NOMO-1 (cell line): ENCODE data around the gene KAZN.

Source experiments
- DNase-seq, 2 experiments: peaks; one replicate each; lab custom pipeline; 2025; ENCODE audit not compliant: unreplicated experiment in 2 of 2; lab: John Stamatoyannopoulos, UW

KAZN gene

DNA sequence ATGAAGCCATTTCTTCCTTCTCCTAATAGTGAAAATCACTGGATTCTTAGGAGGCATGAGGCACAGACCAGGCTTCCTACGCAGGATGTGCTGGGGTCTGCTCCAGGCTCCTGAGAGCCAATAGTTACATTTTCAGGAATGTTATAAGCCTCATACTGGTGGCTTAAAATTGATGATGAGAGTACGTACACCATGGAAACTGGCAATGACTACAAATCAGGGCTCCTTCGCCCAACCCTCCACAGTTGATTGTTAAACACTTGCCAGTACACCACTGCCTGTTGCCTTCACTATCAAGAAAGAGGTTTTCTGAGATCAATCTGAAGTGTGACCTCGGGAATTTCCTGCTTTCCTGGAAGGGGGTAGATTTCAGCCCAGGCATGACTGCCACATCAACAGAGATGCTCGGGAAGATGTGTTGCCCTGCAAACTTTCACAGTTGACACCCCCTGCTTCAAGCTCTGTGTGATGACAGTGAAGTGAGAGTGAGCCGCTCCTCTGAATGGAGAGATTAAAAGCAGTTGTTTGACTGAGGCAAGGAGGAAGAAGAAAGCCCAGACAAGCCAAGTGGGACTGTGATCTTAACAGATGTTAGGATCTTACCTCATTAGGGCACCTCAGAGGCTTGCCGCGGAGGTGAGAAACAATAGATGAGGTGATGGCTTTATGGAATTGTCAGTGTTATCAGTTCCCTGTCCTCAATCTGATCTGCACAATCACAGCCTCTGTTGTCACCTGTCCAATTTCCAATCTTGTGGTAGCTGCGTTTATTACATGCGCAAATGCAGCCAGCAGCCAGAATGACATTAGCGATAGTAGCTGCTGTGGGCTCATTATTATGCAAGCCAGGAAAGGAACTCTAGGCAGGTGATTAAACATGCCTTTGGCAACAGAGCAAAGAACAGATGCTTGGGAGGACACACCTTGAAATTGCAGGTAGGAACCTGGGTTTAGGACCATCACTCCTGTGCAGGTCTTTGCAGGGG is 277.3 kb downstream of the KAZN start:
- no peak for DNase-seq

DNA sequence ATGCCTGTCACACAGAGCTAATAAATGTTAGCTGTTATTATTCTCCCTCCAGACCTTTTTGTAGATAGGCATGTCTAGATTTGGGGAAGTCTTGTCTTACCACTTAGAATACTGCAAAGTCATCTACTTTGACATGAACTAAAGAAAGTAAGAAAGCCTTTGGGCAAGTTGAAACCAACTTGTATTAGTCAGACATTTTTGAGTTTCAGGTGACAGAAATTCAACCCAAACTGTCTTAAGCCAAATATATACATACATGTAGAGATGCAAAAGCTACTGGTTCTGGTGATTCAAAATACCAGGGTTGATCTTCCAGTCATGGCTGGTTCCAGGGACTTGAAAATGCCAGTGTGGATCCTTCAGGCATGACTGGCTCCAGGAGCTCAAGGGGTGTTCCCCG is 278.3 kb downstream of the KAZN start:
- no peak for DNase-seq

DNA sequence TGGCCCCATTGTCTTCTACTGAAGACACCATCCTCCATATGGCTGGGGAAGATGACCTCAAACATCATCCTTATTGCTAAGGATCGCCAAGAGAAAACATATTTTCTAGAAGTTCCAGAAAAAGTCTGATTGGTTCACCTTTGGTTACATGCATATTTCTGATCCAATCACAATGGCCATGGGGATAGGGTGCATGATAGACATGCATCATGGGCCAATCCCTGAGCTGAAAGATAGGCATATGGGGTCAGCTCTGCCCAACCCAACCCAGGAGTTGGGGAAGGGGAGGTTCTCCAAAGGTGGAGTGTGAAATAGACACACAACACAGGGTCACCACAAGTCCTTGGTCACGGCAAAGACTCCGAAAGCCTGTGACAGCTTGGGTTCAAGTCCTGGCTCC is 278.7 kb downstream of the KAZN start:
- DNase-seq: no peak

DNA sequence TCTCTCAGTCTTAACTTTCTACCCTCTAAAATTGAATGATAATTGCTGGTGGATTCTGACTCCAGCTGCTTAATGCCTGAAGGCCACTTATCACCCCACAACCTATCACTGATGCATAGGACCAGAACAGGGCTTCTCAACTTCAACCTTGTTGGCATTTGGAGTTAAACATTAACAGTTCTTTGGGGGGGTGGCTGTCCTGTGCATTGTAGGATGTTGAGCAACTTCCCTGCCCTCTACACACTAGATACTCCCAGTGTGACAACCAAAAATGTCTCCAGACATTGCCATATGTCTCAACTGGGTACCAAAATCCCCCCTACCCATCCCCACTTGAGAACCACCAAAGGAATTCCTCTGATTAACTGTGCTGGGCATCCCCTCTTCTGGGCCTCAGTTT is 279.6 kb downstream of the KAZN start:
- DNase-seq: no peak

DNA sequence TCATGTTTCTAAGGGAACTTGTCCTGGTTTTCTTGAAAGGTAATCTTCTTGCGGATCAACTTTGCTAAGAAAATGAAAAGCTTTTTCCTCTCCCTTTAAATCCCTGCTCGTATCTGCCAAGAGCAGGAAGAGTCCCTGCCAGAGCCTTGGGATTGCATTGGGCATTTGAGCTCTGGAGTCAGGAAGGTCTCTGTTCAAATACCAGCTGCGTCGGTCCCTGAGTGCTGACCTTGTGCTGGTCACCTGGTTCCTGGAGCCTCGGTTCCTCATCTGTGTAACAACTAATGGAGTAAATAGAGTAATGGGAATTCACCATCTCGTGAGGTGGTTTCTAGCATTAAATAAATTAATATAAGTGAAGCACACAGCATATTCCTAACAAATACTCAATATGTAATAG is 280.5 kb downstream of the KAZN start:
- DNase-seq: no peak

DNA sequence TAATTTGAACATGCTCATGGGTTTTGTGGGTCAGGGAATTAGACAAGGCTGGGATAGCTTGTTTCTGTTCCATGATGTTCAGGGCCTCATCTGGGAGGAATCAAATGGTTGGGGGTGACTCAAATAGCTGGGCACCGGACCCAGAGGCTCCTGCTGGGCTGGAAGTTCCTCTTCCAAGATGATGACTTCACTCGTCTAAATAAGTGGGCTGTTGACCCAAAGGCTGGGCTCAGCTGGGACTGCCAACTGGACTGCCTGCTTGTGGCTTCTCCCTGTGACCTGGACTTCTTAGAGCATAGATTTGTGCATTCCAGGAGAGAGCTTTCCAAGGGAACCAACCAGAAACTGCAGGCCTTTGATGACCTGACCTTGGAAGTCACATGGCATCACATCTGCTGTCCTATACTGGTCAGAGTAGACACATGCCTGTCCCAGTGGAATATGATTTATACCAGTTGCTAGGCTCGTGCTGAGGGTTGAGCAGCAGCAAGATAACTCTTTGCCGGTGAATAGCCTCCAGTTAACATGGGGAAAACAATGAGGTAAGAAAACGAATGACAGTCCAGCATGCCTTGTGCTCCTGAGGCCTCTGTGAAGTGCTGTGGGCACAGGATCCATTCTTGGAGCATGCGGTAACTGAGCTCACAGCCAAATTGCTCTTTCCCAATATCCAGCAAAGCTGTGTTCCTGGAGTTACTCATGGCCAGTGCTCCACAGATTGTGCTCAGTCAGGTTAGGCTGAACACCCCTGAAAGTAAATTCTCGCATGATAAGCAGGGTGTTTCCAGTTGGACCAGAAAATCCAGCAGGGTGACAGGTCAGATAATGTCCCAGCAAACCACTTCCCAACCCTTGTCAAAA is 282.2 kb downstream of the KAZN start:
- DNase-seq: no peak

DNA sequence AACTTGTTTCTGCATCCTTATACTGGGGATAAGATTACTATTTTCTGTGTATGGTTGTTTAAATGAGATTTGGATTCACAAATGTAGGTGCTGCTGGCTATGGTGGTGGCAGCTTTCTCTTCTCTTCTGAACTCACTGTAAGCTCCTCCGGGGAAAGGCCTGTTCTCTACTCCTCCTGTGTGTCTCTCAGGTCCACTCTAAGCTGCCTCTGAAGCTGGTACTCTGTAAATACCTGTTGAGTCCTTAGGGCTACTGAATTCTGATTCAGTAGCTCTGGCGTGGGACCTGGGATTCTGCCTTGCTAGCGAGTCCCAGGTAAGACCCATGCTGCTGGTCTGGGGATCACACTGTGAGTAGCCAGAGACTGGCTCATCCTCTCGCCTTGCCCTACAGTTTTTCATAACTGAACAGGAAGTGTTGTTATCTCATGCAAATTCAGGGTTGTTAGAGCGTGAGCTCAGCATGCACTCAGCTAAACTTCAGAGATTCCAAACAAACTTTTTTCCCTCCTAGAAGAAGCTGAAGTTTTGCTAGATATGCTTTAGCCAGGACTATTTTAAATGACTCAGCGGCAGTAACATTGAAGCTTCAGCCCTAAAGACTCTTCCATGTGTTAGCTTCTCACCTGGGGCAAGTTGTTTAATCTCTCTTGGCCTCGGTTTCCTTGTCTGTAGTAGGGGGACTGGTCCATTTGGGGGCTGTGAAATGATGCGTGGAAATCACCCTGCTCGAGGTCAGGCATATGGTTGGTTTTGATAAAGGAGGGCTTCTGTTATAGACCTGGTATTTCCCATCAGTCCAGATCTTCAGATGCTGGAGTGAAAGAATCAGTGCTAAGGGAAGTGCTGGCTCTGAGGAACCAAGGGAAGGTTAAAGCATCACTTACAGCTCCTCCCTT is 283.5 kb downstream of the KAZN start:
- no peak for DNase-seq

DNA sequence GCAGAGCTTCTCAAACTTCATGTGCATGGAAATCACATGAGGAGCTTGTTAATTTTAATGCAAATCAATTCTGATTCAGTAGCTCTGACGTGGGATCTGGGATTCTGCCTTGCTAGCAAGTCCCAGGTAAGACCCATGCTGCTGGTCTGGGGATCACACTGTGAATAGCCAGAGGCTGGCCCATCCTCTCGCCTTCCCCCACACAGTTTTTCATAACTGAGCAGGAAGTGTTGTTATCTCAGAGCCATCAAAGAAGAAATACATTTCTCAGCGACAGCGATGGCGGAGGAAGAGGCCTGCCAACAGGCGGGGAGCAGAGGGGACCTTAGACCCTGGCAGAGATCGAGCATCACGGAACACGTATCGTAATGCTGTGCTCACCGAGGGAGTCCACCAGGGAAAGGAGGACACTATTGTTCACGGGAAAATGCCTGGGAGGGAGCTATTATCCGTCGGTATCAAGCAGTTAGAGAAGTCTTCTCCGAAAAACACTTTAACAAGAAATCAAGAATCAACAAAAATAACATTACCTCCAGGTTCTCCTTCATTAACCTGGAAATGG is 286.2 kb downstream of the KAZN start:
- no peak for DNase-seq

DNA sequence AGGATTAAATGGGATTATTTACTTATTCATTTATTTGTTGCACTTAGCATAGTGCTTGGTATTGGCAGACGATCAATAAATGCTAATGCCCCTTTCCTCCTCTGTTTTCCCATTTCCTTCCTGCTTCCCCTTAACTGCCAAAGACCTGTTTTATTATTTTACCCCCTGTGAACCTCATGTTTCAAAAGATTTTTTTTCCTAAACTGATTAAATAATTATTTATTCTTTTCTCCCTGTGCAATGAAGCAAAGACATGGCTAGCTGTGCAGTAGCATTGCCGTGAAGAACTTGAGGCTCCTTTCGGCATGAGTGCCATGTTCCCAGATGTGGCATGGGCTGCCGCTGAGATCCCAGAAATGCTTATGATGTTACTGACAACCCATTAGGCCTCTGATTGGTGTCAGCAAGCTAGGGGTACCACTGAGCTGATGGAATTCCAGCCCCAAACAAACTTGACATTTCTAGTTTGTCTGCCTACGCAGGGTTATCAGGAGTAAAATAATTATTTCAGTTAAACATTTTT is 288.6 kb downstream of the KAZN start:
- no peak for DNase-seq

DNA sequence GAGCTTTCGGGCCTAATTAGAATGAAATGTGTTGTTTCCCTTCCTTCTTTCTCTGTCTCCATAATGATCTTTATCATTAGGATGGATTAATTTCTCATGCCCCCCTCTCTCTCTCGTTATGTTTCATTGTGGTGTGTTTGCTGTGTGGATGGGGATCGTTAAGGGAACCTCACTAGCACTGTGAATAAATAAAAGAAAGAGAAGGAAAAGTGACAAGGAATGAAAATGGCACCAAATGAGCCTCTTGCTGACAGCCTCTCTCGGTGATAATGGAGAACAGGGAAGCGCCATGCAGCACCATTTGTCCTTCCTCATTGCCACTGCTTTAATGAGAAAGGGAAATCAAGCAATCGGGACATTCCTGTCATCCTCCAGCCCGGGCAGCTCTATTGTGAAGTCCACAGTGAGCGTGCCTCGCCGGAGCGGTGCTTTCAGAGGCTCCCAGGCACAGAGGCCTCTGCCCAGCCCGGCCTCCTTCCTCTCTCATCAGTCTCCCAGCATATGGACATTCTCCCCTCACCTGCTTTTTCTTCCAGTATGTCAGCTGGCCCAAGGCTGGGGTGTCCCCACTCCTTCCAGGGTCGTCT is 289.4 kb downstream of the KAZN start:
- DNase-seq: no peak

DNA sequence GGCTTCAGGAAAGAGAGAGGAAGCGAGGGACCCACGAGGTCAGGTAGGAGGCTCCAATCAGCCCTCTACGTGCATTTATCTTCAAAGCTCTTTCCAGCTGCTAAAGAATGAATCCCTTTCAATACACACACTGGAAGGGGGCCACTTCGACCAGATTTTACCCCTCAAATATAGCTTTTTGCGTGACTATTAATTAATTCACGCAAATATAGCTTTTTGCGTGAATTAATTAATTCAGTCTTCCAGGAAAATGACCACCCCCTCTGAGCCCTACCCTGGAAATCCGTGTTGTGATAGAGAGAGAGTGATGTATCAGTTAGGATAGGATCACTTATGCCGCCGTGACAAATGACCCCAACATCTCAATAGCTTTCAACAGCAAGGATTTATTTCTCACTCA is 289.9 kb downstream of the KAZN start:
- no peak for DNase-seq

DNA sequence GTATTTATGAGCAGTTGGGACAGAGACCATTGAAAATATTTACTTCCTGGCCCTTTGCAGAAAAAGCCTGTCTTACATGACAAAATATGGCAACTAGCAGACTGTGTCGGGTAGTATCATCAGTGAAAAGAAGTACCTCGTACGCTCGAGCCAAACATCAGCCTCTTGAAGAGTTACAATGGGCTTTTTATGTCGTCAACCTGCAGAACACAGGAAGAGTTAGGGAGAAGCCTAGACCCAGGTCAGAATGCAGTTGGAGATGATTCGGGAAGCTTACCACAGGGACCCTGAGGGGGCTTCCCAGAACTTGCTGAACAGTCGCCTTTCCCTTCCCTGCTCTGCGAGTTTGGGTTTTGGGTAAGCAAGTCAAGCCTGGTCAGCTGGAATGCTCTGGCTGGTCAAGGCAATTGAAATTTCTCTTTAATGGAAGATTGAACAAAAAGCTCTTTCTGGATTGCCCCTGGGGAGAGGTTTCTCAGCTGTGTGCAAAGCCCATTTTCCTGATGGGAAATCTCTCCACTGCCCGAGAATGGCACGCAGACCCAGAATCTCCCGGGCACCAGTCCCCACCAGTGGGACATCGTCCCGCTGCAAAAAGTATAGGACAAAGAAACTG is 291.4 kb downstream of the KAZN start:
- no peak for DNase-seq

DNA sequence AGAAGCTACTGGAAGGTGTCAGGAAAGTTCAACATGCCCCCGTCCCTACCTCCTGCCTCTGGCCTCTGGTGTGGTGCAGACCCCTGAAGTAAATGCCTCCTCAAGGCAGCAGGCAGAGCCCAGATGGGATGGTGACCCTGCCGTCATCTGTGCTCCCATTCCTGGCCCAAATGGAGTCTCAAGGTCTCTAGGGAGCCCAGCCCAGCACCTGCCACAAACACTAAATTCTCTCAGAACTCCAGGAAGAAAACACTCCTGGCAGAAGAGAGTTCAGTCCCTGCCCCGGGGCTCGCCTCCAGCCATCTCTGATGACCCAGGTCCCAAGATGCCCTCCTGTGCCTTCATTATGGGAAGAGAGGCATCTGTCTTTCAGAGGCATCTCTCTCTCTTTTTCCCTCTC is 293.5 kb downstream of the KAZN start:
- DNase-seq: no peak

DNA sequence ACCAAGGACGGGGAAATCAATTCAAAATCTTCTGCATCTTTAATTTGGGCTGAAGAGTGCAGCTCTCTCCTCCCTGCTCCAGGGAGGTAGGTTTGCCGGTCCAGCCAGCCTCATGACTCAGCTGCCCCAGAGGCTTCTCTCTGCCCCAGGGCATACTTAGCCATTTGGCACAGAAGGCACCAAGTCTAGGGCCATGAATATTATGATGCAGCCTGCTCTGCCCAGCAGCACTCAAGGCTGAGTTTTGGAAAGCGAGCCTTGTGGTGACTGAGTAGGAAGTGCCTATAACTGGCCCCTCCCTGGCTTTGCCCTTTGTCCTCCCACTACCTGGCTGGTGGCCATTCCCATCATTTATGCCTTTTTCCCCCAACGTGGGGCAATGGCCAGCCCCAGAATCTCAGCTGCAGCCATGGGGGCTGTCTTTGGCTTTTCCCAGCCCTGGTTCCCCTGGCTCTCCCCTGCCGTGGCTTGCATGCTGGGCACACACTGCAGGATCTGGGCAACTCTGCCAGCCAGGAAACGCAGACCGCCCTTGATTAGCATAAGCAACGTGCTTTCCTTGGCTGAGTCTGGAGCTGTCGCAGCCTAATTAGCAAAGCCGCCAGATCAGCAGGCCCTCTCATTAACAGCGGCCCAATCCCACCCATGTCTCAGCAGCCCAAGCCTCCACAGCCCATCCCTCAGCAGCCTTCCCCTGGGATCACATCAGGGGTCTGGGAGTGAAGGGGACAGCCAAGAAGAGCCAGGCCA is 296.5 kb downstream of the KAZN start:
- DNase-seq: no peak

DNA sequence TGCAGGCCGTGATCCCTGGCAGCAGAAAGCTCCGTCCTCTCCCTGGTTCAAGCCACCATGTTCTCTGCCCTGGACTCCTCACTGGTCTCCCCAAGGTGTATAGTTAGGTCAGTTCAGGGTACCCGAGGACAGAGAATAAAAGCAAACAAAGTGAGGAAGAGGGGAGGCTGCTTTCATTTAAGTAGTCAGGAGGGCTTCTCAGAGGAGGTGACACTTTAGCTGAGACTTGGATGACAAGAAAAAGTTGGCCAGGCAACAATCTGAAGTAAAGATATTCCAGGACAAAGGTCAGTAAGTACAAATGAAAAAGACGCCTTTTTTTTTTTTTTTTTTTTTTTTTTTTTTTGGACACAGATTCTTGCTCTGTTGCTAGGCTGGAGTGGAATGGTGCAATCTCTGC is 297.2 kb downstream of the KAZN start:
- DNase-seq: no peak

DNA sequence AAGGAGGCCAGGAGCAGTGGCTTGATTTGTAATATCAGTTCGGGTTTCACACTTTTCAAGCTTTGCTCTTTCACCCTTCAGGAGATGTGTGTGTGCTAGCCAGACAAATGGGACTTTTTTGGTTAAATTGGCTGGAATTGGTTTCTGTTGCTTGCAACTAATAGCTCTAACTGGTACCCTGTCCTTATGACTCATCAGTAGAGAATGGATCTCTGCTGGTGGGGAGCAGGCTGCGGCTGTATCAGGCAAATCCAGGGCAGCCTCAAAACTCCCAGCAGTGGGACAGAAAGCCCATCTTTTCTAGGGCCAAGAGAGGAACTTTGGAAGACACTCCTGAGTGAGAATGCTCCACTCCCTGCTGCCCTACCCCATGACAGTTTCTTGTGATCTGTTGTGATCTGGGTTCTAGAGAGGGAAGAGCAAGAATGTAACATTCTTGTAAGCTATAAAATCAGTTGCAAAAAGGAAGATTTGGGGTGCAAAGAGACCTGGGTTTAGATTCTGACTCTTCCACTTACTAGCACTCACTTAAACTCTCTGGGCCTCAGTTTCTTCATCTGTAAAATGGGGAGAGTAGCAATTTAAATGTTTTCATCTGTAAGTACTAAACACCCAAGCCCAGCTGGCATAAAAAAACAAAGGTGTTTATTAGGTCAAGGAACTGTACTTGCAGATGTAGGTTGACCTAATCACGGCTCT is 298.0 kb downstream of the KAZN start:
- DNase-seq: no peak

DNA sequence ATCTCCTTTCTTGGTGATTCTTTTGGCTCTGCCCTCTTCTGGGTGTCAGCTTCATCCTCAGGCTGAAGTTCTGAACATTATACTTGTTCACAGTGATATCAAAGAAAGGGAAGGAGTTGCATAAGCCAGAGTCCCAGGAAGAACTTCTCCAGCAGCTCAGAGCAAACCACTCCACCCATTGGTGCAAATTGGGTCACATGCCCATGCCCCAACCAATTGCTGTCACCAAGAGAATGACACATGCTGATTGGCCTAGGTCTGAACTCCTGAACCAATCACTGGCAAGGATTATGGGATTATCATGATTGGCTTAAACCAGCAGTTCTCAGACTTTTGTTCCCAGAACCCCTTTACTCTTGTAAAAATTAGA is 298.6 kb downstream of the KAZN start:
- DNase-seq: no peak

DNA sequence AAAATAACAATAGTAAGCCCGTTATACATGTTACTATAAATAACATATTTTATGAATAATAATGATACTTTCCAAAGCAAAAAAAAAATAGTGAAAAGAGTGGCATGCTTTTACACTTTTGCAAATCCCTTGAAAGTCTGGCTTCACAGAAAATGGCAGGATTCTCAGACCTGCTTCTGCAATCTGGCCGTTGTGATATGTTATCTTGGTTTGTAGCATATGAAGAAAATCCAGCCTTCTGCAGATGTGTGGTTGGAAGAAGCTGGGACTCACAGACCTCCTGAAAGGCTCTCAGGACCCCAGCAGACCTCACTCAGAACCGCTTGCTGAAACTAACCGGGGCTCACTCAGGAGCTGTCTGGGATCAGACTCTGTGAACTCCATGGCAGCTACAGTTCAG is 299.1 kb downstream of the KAZN start:
- DNase-seq: no peak
